Neural cell (in vitro differentiated cells): ENCODE results near the gene MAGI2. TPM values are rescaled to one million over a fixed set of nuclear protein-coding genes. Genes with fewer than 3 reads are reported as not detected.

Source experiments
- H2AFZ ChIP-seq: fragments of 200-600, 300-800 bp; sonication (generic), shearing (Covaris generic); 2 replicates; pipeline ENCODE4 v1.6.0; 2014; ENCODE audit warnings: low read depth, mild to moderate bottlenecking, antibody characterized with exemption, low read length, moderate library complexity
- H3F3A ChIP-seq: fragments of 200-600 bp; shearing (Covaris generic); 2 replicates; pipeline ENCODE4 v1.6.1; 2016; ENCODE audit warnings: mild to moderate bottlenecking, moderate library complexity, mixed read lengths, antibody characterized with exemption, low read length; ENCODE audit not compliant: insufficient read depth, poor library complexity, severe bottlenecking
- H3K27ac ChIP-seq: fragments of 200-600, 300-800 bp; sonication (generic), shearing (Covaris generic); 2 replicates; pipeline ENCODE4 v1.5.1; 2014; ENCODE audit warnings: mild to moderate bottlenecking, low read length, moderate library complexity
- H3K27me3 ChIP-seq: fragments of 300-800, 200-600 bp; sonication (generic), shearing (Covaris generic); 2 replicates; pipeline ENCODE4 v1.6.0; 2014; ENCODE audit warnings: mild to moderate bottlenecking, low read depth, low read length, moderate library complexity; ENCODE audit not compliant: insufficient read depth
- H3K36me3 ChIP-seq: fragments of 300-800, 200-600 bp; sonication (generic), shearing (Covaris generic); 2 replicates; pipeline ENCODE4 v1.5.1; 2014; ENCODE audit warnings: mild to moderate bottlenecking, antibody characterized with exemption, low read length, moderate library complexity; ENCODE audit not compliant: insufficient read depth
- H3K4me2 ChIP-seq: fragments of 300-800, 200-600 bp; sonication (generic), shearing (Covaris generic); 2 replicates; pipeline ENCODE4 v1.6.0; 2014; ENCODE audit warnings: mild to moderate bottlenecking, low read length
- H3K4me3 ChIP-seq: fragments of 300-800, 200-600 bp; sonication (generic), shearing (Covaris generic); 2 replicates; pipeline ENCODE4 v1.5.1; 2014; ENCODE audit warnings: mild to moderate bottlenecking, low read length, moderate library complexity
- H3K79me2 ChIP-seq: fragments of 200-600 bp; shearing (Covaris generic); replicated peaks from 2 replicates; pipeline ENCODE4 v1.6.0; 2014; ENCODE audit warnings: mild to moderate bottlenecking, low read length, moderate library complexity; ENCODE audit not compliant: insufficient read depth
- H3K9ac ChIP-seq: fragments of 300-800, 200-600 bp; sonication (generic), shearing (Covaris generic); 2 replicates; pipeline ENCODE4 v1.6.1; 2016; ENCODE audit warnings: mild to moderate bottlenecking, low read length, mixed read lengths
- H3K9me2 ChIP-seq: fragments of 200-600 bp; shearing (Covaris generic); 2 replicates; pipeline ENCODE4 v1.6.1; 2016; ENCODE audit warnings: mild to moderate bottlenecking, low read length, mixed read lengths; ENCODE audit not compliant: insufficient read depth
- H3K9me3 ChIP-seq: fragments of 200-600, 300-800 bp; sonication (generic), shearing (Covaris generic); 2 replicates; pipeline ENCODE4 v1.6.1; 2016; ENCODE audit warnings: mild to moderate bottlenecking, mixed run types, low read length, moderate library complexity, mixed read lengths
- H4K20me1 ChIP-seq: fragments of 200-600 bp; shearing (Covaris generic); 2 replicates; pipeline ENCODE4 v1.6.1; 2016; ENCODE audit warnings: mild to moderate bottlenecking, mixed run types; ENCODE audit not compliant: insufficient read depth
- CTCF ChIP-seq: fragments of 450-650 bp; IDR thresholded peaks from 2 replicates; pipeline ENCODE4 v1.5.1; 2014; ENCODE audit warnings: antibody characterized with exemption, mild to moderate bottlenecking, moderate library complexity; ENCODE audit not compliant: poor library complexity, severe bottlenecking
- EP300 ChIP-seq: fragments of 450-650 bp; conservative IDR thresholded peaks from 2 replicates; pipeline ENCODE4 v1.6.1; 2014; ENCODE audit warnings: antibody characterized with exemption, mild to moderate bottlenecking, moderate library complexity; ENCODE audit not compliant: poor library complexity, severe bottlenecking
- EZH2 ChIP-seq: fragments of 200-600, 300-800 bp; shearing (Covaris generic), sonication (generic); IDR thresholded peaks from 2 replicates; pipeline ENCODE4 v1.6.1; 2014; ENCODE audit warnings: antibody characterized with exemption, low read length, borderline replicate concordance, mild to moderate bottlenecking; ENCODE audit not compliant: insufficient read depth, poor library complexity, severe bottlenecking
- MXI1 ChIP-seq: fragments of 450-650 bp; conservative IDR thresholded peaks from 2 replicates; pipeline ENCODE4 v1.6.1; 2014; ENCODE audit warnings: antibody characterized with exemption, mild to moderate bottlenecking; ENCODE audit not compliant: poor library complexity, severe bottlenecking
- POLR2AphosphoS5 ChIP-seq: IDR thresholded peaks from 2 replicates; pipeline ENCODE4 v1.6.1; 2012
- RAD21 ChIP-seq: fragments of 450-650 bp; conservative IDR thresholded peaks from 2 replicates; pipeline ENCODE4 v1.6.1; 2014; ENCODE audit warnings: antibody characterized with exemption, mild to moderate bottlenecking, moderate library complexity
- REST ChIP-seq: IDR thresholded peaks from 2 replicates; pipeline ENCODE4 v1.6.1; 2012; ENCODE audit warnings: borderline replicate concordance
- SMC3 ChIP-seq: fragments of 450-650 bp; conservative IDR thresholded peaks from 2 replicates; pipeline ENCODE4 v1.6.1; 2014; ENCODE audit warnings: antibody characterized with exemption, mild to moderate bottlenecking, moderate library complexity; ENCODE audit not compliant: poor library complexity
- TAF1 ChIP-seq: IDR thresholded peaks from 2 replicates; pipeline ENCODE4 v1.6.1; 2012; ENCODE audit warnings: low read depth
- polyA plus RNA-seq: library from polyadenylated mRNA; depleted of rRNA; stranded (reverse); fragments of >200 nt; gene quantifications from 2 replicates; pipeline ENCODE4 v1.2.3, GENCODE V29; 2014

Gene MAGI2
- polyA plus RNA-seq, 1 donor from 2014 or later = 19.3 TPM

GRCh38 chr7:78022165-78022564 lies 1431.3 kb downstream of the MAGI2 start:
- Histone ChIP-seq H2AFZ (no peak overlapping the region), H3K9me3 (no peaks in the 10 kb centered on the region), H4K20me1 (no peaks in the 10 kb centered on the region), H3K4me2 (no peak overlapping the region), H3K9ac (no peak overlapping the region), H3F3A (no peaks in the 10 kb centered on the region), H3K79me2 (no peaks in the 10 kb centered on the region), H3K9me2 (no peaks in the 10 kb centered on the region), H3K4me3 (no peak overlapping the region), H3K36me3 (no peaks in the 10 kb centered on the region), H3K27me3 (peaks cover 7% of the 10 kb centered on the region), H3K27ac (no peak overlapping the region)
- TF ChIP-seq REST (no peak), CTCF (no peak), TAF1 (no peak), RAD21 (no peak), EP300 (no peak), SMC3 (no peak), MXI1 (no peak), POLR2AphosphoS5 (no peak), EZH2 (no peak)

- Histone ChIP-seq H3K9ac (no peak overlapping the region), H3K27ac (no peak overlapping the region), H3K4me2 (no peak overlapping the region), H4K20me1 (no peaks in the 10 kb centered on the region), H3K4me3 (no peak overlapping the region), H3K9me2 (no peaks in the 10 kb centered on the region), H3K27me3 (peaks cover 7% of the 10 kb centered on the region), H3K36me3 (no peaks in the 10 kb centered on the region), H3K9me3 (no peaks in the 10 kb centered on the region), H2AFZ (no peak overlapping the region), H3F3A (no peaks in the 10 kb centered on the region), H3K79me2 (no peaks in the 10 kb centered on the region)
- TF ChIP-seq CTCF (peak; percentile 24), TAF1 (no peak)
These were observed 1432.6 kb downstream of the MAGI2 start for GRCh38 chr7:78020874-78021249.
